NCI-H2029 (cell line): Measurements from ENCODE around the gene ERF.

Experiments
- DNase-seq: peaks from one replicate; lab custom pipeline; 2025; lab: John Stamatoyannopoulos, UW

The ERF gene

DNA sequence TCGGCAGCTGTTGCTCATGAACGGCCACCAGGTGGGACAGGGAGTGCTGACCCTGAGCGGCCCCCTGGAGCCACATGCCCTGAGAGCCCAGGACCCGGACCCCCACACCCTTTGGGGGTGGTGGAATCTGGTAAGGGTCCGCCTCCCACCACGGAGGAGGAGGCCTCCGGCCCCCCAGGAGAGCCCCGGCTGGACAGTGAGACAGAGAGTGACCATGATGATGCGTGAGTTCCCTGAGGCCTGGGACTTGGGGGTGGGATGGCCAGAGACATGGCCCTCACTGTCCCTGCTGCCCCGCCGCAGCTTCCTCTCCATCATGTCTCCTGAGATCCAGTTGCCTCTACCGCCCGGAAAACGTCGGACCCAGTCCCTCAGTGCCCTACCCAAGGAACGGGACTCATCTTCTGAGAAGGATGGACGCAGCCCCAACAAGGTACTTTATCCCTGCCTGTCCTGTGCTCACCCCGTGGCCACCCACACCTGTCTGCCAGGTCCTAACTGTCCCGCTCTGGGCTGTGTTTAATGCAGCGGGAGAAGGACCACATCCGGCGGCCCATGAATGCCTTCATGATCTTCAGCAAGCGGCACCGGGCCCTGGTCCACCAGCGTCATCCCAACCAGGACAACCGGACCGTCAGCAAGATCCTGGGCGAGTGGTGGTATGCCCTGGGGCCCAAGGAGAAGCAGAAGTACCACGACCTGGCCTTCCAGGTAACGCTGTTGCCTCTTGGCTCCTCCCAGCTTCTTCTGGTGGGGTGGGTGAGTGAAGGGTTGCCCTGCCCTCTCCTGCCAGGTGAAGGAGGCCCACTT lies 32.3 kb upstream of the ERF start:
- DNase-seq: no peak

DNA sequence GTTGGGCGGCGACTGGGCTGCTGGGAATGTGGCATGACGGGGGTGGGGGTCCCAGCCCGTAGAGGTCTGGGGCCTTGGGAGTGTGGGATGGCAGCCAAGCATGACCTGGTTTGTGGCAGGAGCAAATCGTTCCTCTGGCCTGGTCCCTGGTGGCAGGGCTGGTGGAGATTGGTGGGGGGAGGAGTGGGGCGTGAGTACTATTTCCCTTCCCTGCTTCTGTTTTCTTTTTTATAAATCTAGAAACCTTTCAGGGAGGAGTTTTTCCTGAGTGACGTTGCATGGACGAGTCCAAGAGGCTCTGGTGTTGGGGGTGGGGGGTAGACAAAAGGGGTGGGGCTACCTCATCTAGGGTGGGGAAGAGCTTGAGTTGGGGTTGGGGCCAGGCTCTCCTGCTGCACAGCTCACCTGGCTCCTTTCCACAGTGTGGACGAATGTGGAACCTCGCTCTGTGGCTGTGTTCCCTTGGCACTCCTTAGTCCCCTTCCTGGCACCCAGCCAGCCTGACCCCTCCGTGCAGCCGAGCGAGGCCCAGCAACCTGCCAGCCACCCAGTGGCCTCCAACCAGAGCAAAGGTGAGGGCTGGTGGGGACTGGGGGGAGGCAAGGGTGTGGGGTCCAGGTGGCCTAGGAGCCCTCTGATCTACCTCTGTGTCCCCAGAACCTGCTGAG lies 31.6 kb upstream of the ERF start:
- no peak for DNase-seq

GRCh38 chr19:42285988-42286348 lies 31.0 kb upstream of the ERF start:
- DNase-seq: no peak

GRCh38 chr19:42285541-42285941 lies 30.6 kb upstream of the ERF start:
- DNase-seq: no peak

GRCh38 chr19:42284591-42285341 lies 29.8 kb upstream of the ERF start:
- DNase-seq: no peak

DNA sequence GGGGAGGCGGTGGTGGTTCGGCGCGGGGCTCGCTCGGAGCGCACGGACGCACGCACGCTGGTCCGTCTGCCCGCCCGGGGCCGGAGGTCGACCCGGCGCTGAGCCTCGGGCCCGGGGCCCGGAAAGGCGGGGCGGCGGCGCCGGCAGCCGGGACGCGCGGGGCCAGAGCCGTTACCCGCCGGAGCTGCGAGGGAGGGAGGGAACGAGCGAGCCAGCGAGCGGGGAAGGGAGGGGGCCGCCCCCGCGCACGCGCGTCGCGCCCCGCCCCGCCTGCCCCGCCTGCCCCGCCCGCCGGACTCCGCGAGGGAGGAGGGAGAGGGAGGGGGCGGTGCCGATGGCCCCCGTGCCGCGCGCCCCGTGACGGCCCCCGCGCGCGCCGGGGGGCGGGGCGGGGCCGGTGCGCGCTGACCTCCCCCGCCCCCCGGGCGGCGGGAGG lies 29.2 kb upstream of the ERF start:
- DNase-seq: peak; percentile 68

- DNase-seq: peak; percentile 88
These were observed 28.5 kb upstream of the ERF start for GRCh38 chr19:42283188-42284065.

GRCh38 chr19:42282819-42283187 lies 27.9 kb upstream of the ERF start:
- no peak for DNase-seq

DNA sequence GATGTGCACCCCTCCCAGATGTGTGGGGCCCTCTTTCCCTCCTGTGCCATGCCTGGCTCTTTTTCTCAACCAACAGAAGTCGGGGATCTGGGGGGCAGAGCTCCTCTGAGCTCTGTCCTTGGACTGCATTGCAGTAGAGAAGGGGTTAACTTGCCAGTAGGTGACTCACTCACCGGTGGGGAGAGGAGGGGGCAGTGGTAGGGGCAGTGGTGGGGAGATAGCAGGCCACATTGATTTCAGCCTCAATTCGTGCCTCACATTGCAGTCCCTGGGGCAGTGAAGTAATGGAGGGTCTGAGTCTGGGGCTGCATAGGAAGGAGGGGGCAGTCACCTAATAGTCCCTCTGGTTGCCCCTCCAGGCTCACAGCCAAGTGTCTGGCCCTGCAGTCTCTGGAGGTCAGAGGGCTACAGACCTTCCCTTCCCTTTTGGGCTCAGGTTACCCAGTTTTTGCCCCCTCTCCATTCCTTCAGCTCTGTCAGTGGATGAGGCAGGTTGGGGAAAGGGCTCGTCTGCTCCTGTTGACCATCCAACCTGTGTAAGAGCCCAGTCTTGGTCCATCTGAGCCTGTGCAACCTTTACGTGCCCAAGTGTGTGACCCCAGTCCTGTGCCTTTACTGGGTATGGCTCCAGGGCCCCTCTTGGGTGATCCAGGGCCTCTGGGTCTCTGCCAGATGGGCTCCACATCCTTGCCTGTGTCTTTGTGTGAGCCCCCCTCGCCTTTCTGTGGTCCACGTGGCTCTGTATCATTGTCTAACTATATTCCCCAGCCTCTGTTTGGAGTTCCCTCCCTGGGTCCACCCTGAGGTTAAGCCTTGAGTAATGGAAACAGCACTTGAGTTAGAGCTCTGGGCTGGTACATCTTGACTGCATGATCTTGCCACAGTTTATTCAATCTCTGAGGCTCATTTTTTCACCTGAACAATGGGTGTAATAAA lies 27.2 kb upstream of the ERF start:
- no peak for DNase-seq

- no peak for DNase-seq
These were observed 26.4 kb upstream of the ERF start for GRCh38 chr19:42281146-42281826.

DNA sequence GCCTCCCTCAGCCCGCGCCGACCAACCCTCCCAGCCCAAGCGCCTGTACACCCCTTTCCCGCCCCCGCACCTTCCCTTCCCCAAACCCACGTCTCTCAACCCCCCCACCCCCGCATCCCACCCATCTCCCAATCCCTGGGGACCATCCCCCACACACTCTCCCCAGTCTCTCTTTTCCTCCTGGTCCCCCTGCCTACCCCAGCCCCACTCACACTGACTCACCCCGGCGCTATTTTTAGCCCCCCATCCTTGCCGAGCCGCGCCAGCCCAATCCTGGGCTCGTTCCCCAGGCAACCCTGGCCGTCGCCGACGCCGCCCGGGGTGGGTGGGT lies 25.9 kb upstream of the ERF start:
- no peak for DNase-seq

- DNase-seq: peak; percentile 81
These were observed 25.2 kb upstream of the ERF start for GRCh38 chr19:42279902-42280814.

- DNase-seq: no peak
These were observed 24.4 kb upstream of the ERF start for GRCh38 chr19:42279155-42279901.

GRCh38 chr19:42278452-42279154 lies 23.7 kb upstream of the ERF start:
- DNase-seq: no peak

DNA sequence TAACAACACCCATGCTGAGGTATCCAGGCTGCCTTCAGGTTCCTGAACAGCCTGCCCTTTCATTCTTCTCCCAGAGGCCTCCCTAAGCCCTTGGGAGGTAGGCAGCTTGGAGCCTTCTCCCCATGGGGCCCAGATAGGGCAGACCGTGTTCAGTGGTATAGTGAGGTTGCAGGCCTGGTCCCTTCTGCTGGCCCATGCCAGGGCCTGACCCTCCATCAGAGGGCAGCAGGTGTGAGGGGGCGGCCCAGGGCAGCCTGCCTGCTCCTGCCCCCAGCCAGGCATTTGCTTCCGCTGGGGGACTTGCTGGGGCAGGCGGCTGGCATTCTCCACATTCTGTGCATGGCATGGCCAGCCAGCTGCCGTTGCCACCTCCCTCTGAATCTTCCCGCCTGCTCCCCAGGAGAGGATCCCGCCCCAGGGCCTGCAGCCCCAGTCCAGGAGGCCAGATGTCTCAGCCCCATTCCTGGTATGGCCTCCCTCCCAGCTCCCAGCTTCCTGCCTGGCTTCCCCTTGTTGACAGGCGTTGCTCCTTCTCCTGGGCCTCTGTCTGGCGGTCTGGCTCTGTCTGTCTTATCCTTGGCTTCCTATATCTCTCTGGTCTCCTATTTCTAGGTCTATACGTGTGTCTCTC lies 23.0 kb upstream of the ERF start:
- DNase-seq: no peak

GRCh38 chr19:42276821-42277220 lies 21.9 kb upstream of the ERF start:
- no peak for DNase-seq

GRCh38 chr19:42276284-42276683 lies 21.4 kb upstream of the ERF start:
- no peak for DNase-seq

- DNase-seq: no peak
These were observed 20.6 kb upstream of the ERF start for GRCh38 chr19:42275517-42275916.
